ENCODE data around the gene SPATA9.
A peak's percentile ranks its signal among the peaks of the same experiment; 100 is the strongest.

SPATA9 gene

DNA sequence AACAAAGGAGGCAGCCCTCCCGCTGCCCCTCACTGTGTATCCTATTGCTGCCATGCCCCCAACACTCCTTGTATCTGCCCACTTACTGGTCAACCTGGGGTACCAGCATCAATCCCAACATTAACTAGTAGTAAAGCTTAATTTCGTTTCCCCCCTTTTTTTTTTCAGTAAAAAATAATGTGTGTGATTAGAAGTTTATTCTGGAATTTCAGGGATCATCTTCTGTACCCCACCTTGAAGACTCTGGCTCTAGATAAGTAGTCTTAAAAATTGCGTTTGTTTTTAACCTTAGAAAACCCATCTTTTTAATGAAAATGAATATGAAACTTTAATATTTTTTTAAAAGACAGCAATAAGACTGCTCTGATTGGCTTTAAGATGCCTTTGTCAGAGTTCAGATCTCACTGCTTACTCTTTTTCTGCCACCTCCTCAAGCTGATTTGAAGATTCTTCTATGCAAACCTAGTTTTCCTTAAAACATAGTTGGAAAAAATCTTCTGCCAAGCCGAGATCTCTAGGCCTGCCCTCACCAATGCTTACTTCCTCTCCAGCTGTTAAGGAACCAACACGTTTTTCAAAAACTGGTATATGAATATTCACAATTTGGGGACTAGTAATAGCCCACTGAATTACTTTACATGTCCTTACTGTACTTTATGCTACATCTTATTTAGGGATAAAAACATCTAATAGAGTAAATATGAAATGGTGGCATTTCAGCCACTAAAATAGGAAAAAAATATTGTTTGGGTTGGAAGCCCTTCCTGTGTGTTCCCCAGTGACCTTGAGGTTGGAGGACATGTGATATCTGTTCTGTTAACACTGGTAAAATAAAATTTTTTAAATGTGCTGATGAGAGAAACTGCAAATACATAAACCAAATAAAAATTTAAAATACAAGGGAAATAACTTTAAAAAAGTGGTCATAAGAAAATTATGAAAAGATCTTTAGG is 44.3 kb upstream of the SPATA9 start:
- Histone ChIP-seq H3K4me2 (peak overlapping the region; percentile 2 to 89 (median 45); a peak in 21 of 22 replicates), H3K4me3 (no peak overlapping the region), H3K9me3 (replicated peaks in 1 of 11) (no peaks in the 10 kb centered on the region), H3K4me1 (peaks cover 31 to 83% (median 41%) of the 10 kb centered on the region in 10 experiments), H3K27me3 (no peaks in the 10 kb centered on the region), H3K36me3 (no peaks in the 10 kb centered on the region), H3K27ac (peak overlapping the region in 4 of 11 experiments; percentile 7 to 40 (median 28); a peak in 5 of 22 replicates), H3K9ac (peak overlapping the region in 3 of 11 experiments; percentile 2 to 31 (median 23); a peak in 1 of 22 replicates), H4K20me1 (no peaks in the 10 kb centered on the region)
- TF ChIP-seq Cebpa-rat (IDR thresholded peaks at IDR 0.05) = no peak

DNA sequence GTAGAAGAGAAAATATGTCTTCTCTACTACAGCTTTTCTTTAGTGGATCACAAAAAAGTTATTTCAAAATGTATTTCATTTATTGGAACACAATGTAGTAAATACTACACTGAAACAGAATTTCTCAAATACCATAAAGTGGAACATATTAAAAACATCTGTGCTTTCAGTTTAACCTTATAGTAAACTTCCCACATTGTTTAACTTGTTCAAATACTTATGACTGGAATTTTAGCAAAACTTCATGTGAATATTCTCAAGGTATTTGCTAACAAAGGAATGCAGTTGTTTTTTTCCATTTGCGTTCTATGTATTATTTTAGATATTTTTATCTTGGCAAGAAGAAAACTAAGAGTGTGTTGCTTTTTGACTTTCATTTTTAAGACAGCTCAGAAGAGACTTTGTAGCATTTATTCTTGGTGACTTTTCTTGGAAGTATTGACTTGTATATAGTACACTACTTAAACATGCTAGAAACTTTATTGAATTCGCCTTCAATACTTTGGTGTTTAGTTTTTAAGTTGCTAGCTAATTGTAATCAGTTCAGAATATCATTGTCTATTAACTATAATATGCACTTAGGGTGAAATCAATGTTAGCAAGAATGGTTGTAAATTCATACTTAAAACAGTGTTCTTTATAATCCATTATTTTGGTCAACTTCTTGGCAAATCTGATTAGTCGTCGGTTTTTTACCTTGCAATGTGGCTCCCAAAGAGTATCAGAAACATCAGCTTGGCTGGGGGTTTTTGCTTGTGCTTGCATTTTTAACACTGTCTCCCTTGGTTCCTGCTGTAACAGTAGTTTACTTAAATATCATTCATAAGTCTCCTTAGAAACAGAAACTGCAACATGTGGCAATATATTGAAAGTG is 43.4 kb upstream of the SPATA9 start:
- Histone ChIP-seq H3K4me1 (peaks cover 30 to 92% (median 40%) of the 10 kb centered on the region in 10 experiments), H4K20me1 (no peaks in the 10 kb centered on the region), H3K9me3 (replicated peaks in 1 of 11) (no peaks in the 10 kb centered on the region), H3K36me3 (no peaks in the 10 kb centered on the region), H3K9ac (peak overlapping the region in 2 of 11 experiments; percentile 23 to 31; a peak in 1 of 22 replicates), H3K27ac (peak overlapping the region in 3 of 11 experiments; percentile 22 to 40 (median 34); a peak in 4 of 22 replicates), H3K4me2 (peak overlapping the region in 10 of 11 experiments; percentile 19 to 89 (median 46); a peak in 14 of 22 replicates), H3K4me3 (no peak overlapping the region), H3K27me3 (no peaks in the 10 kb centered on the region)
- TF ChIP-seq Cebpa-rat (IDR thresholded peaks at IDR 0.05) = no peak

DNA sequence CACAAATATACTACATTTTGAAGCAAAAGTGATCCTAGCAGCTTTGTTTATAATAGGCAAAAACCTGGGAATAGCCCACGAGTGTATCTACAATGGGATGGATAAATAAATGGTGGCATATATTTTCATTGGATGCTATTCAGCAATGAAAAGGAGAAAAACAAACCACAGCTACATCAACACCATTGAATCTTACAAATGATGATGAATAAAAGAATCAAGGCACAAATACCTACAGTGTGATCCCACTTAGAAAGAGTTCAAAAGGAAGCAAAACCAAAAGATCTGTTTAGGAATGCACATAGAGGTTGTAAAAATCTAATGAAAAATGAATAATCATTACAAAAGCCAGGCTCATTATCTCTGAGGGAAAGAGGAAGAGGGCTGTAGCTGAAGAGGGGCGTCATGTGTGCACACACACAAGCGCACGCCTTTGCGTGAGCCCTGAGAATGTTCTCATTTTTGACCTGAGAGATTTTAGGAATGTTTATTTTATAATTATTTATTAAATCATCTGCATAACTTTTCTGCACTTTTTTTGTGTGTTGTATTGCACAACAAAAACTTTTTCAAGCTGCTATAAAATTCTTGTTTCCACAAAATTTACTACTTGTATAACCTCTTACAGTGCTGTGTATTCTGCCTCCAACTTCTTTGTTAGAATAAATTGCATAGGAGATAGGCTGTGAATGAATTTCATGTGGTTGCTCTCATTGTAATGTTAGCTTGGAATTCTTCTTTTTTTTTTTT is 42.5 kb upstream of the SPATA9 start:
- Histone ChIP-seq H4K20me1 (no peaks in the 10 kb centered on the region), H3K4me2 (peak overlapping the region in 2 of 11 experiments; percentile 42 to 73; a peak in 3 of 22 replicates), H3K27ac (no peak overlapping the region), H3K4me1 (peaks cover 25 to 100% (median 38%) of the 10 kb centered on the region in 10 experiments), H3K4me3 (no peak overlapping the region), H3K9me3 (replicated peaks in 1 of 11) (no peaks in the 10 kb centered on the region), H3K9ac (no peak overlapping the region), H3K36me3 (no peaks in the 10 kb centered on the region), H3K27me3 (no peaks in the 10 kb centered on the region)
- no peak for TF ChIP-seq Cebpa-rat (IDR thresholded peaks at IDR 0.05)

DNA sequence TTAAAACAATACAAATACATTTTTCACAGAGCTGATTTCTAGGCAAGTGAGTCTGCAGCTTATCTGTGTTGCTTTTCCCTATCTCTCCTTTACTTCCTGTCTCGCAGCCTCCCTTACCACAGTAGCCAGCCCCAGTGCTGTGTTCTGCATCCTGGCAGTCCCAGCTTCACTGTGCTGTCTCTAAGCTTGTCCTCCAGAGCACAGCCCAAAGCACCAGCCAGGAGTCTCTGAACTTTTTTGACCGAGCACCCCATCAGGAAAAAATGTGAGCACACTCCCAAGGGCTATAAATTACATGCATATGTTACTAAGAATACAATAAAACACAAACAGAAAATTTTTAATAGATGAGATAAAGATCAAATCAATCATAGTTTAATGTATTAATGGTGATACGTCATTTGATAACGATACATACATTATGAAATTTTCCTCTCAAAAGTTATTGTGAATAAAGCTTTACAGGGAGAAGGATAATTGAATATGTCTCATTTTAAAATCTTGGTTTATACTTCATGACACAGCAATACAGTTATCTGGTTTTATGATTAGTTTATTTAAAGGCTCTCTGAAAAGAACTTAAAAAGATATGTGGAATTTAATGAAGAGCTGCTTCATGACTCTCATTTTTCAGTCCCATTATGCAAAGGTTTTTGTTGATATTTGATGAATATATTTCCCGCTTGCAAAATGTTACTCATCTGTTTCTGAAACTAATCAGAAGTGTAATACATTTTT is 41.0 kb upstream of the SPATA9 start:
- no peaks in the 10 kb centered on the region for H4K20me1 ChIP-seq
- H3K27me3 ChIP-seq = no peaks in the 10 kb centered on the region
- TF ChIP-seq Cebpa-rat (IDR thresholded peaks at IDR 0.05) = no peak
- no peaks in the 10 kb centered on the region for H3K9me3 ChIP-seq (replicated peaks in 1 of 11)
- H3K9ac ChIP-seq = no peak overlapping the region
- H3K4me3 ChIP-seq = no peak overlapping the region
- H3K4me1 ChIP-seq = peaks cover 20 to 100% (median 34%) of the 10 kb centered on the region in 10 experiments
- H3K4me2 ChIP-seq = peak overlapping the region in 6 of 11 experiments; percentile 11 to 91 (median 44); a peak in 10 of 22 replicates
- no peaks in the 10 kb centered on the region for H3K36me3 ChIP-seq
- H3K27ac ChIP-seq = no peak overlapping the region

DNA sequence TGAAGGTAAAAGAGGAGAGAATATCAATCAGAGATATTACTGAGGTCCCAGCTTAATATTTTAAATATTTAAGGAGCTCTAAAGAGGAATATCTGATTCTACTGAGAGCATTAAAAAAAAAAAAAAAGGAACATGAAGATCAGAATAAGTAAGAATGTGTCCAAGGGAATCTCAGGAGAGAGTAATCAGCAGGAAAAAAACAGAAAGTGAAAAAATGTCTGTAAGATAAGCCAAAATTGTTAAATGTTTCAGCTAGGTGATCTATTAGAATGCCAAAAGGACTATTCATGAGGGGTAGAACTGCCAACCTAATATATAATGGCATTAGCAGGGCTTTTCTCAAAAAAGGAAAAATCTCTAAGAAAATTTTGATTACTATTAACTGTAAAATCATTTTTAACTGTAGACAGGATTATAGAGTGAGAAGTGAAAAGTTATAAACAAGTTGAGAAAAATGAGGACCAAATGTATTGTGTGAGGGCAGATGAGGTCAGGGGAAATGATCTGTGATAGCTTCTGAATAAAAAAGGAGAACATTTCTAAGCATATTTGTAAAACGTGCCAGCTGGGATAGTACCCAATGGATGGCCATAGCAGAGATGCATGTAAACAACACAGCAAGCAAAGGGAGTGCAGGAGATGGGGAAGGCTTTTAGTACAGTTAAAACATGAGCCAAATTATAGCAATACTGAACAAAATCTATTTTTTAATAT is 38.9 kb upstream of the SPATA9 start:
- TF ChIP-seq Cebpa-rat (IDR thresholded peaks at IDR 0.05) = no peak
- Histone ChIP-seq H3K4me2 (peak overlapping the region in 3 of 11 experiments; percentile 29 to 91 (median 65); a peak in 6 of 22 replicates), H3K4me1 (peaks cover 22 to 100% (median 34%) of the 10 kb centered on the region in 10 experiments), H3K27ac (no peak overlapping the region), H3K9me3 (replicated peaks in 1 of 11) (no peaks in the 10 kb centered on the region), H3K4me3 (no peak overlapping the region), H3K9ac (no peak overlapping the region), H3K27me3 (no peaks in the 10 kb centered on the region), H4K20me1 (no peaks in the 10 kb centered on the region), H3K36me3 (peaks cover 0 to 4% (median 0%) of the 10 kb centered on the region in 11 experiments; a peak in 2 of 22 replicates)

DNA sequence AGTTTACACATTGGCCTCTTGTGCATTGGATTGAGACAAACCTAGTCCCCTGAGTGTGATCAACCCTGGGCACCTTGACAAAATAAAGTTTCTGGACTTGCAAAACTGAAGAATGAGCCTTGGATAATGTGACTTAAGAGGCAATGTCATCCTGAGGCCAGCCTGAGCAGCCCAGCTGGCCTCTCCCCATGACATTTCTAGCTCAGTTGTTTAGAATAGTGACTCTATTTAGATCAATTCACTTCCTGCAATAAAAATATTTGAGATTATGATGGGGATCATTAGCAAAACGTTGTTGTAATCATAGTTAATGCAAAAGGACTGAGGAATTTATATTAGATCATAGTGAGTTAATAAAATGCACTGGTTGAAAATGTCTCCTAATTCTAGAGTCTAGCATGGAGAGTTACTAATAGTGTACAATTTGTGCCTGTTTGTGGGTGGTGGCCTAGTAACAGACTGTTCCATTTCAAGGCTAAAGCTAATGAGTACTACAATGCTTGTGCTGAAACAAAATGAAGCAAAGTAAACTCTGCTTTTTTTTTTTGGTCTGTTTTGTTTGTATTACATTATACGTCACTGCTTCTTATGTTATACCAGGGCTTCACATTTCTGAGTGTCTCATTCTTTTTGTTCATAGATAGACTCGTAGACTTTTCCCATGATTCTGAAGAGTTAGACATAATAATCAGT is 37.4 kb upstream of the SPATA9 start:
- peaks cover 0 to 11% (median 0%) of the 10 kb centered on the region in 11 experiments; a peak in 4 of 22 replicates for H3K36me3 ChIP-seq
- H3K27me3 ChIP-seq = no peaks in the 10 kb centered on the region
- TF ChIP-seq Cebpa-rat (IDR thresholded peaks at IDR 0.05) = no peak
- H4K20me1 ChIP-seq = no peaks in the 10 kb centered on the region
- no peak overlapping the region for H3K9ac ChIP-seq
- peak overlapping the region in 3 of 11 experiments; percentile 78 to 91 (median 87); a peak in 5 of 22 replicates for H3K4me2 ChIP-seq
- peak overlapping the region in 1 of 11 experiments; percentile 15; a peak in 1 of 22 replicates for H3K27ac ChIP-seq
- H3K9me3 ChIP-seq (replicated peaks in 1 of 11) = no peaks in the 10 kb centered on the region
- H3K4me1 ChIP-seq = peaks cover 18 to 100% (median 35%) of the 10 kb centered on the region in 10 experiments
- H3K4me3 ChIP-seq = no peak overlapping the region

DNA sequence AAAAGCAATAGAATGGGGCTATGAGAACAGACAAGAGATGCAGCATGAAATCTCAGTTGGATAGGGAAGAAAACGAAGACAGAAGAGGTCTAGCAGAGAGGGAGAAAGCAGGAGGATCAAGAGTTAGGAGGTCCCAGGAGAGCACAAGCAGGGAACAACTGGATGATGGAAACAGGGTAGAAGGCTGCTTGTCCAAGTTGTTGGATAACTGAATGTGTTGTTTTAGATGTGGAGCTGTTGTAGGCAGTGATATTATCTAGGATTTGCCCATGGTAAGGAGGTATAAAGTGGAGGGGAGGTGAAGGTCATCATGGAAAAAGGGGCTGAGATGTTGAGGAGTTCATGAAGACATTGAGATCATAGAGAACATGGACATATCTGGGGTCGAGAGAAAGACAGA is 35.9 kb upstream of the SPATA9 start:
- no peaks in the 10 kb centered on the region for H4K20me1 ChIP-seq
- H3K4me1 ChIP-seq = peaks cover 18 to 96% (median 35%) of the 10 kb centered on the region in 10 experiments
- H3K9ac ChIP-seq = peak overlapping the region in 6 of 11 experiments; percentile 14 to 61 (median 36); a peak in 6 of 22 replicates
- H3K4me3 ChIP-seq = peak overlapping the region in 3 of 10 experiments; percentile 13 to 20 (median 18); a peak in 2 of 20 replicates
- H3K27ac ChIP-seq = peak overlapping the region in 10 of 11 experiments; percentile 42 to 81 (median 52); a peak in 17 of 22 replicates
- no peak for TF ChIP-seq Cebpa-rat (IDR thresholded peaks at IDR 0.05)
- peaks cover 0 to 11% (median 0%) of the 10 kb centered on the region in 11 experiments; a peak in 4 of 22 replicates for H3K36me3 ChIP-seq
- peak overlapping the region; percentile 69 to 91 (median 77) for H3K4me2 ChIP-seq
- no peaks in the 10 kb centered on the region for H3K27me3 ChIP-seq
- H3K9me3 ChIP-seq (replicated peaks in 1 of 11) = no peaks in the 10 kb centered on the region
